Smooth muscle cell (in vitro differentiated cells): Measurements from ENCODE around the gene RIMKLB. TPM values are rescaled to one million over a fixed set of nuclear protein-coding genes. Genes with fewer than 3 reads are reported as not detected.
A peak's percentile ranks its signal among the peaks of the same experiment; 100 is the strongest.

ENCODE experiments used
- DNase-seq: peaks from one replicate; lab custom pipeline; 2025; ENCODE audit not compliant: unreplicated experiment; lab: John Stamatoyannopoulos, UW
- H2AFZ ChIP-seq: fragments of 200-600 bp; sonication (generic); 2 replicates; pipeline ENCODE4 v1.6.0; 2016; ENCODE audit warnings: antibody characterized with exemption, low read depth, mild to moderate bottlenecking
- H3F3A ChIP-seq: fragments of 200-600 bp; sonication (generic); 2 replicates; pipeline ENCODE4 v1.6.0; 2017; ENCODE audit warnings: antibody characterized with exemption, low read depth
- H3K27ac ChIP-seq: fragments of 200-600 bp; sonication (generic); 2 replicates; pipeline ENCODE4 v1.5.1; 2016; ENCODE audit warnings: low read depth, mild to moderate bottlenecking
- H3K27me3 ChIP-seq: fragments of 200-600 bp; sonication (generic); 2 replicates; pipeline ENCODE4 v1.6.1; 2016; ENCODE audit warnings: low read depth, mild to moderate bottlenecking
- H3K36me3 ChIP-seq: fragments of 200-600 bp; sonication (generic); 2 replicates; pipeline ENCODE4 v1.5.1; 2016; ENCODE audit warnings: low read depth
- H3K4me1 ChIP-seq: fragments of 200-600 bp; sonication (generic); 2 replicates; pipeline ENCODE4 v1.5.1; 2016; ENCODE audit warnings: low read depth
- H3K4me2 ChIP-seq: fragments of 200-600 bp; sonication (generic); 2 replicates; pipeline ENCODE4 v1.6.0; 2016; ENCODE audit warnings: mild to moderate bottlenecking
- H3K4me3 ChIP-seq: fragments of 200-600 bp; sonication (generic); 2 replicates; pipeline ENCODE4 v1.5.1; 2016; ENCODE audit warnings: mild to moderate bottlenecking
- H3K79me2 ChIP-seq: fragments of 200-600 bp; sonication (generic); 2 replicates; pipeline ENCODE4 v1.6.0; 2016; ENCODE audit warnings: low read depth, mild to moderate bottlenecking
- H3K9ac ChIP-seq: fragments of 200-600 bp; sonication (generic); 2 replicates; pipeline ENCODE4 v1.6.0; 2016; ENCODE audit warnings: low read depth
- H3K9me3 ChIP-seq: fragments of 200-600 bp; sonication (generic); replicated peaks from 2 replicates; pipeline ENCODE4 v1.5.1; 2016; ENCODE audit warnings: low read depth
- H4K20me1 ChIP-seq: fragments of 200-600 bp; sonication (generic); 2 replicates; pipeline ENCODE4 v1.6.0; 2016; ENCODE audit warnings: low read depth
- CTCF ChIP-seq: fragments of 200-600 bp; sonication (generic); IDR thresholded peaks from 2 replicates; pipeline ENCODE4 v1.5.1; 2017; ENCODE audit warnings: borderline replicate concordance, mild to moderate bottlenecking, antibody characterized with exemption; ENCODE audit not compliant: insufficient read depth, poor library complexity, severe bottlenecking
- WGBS: methylation state at CpG from one replicate; pipeline ENCODE4 v1.1.7; 2016; ENCODE audit warnings: low lambda C conversion rate; 5-methylcytosine and 5-hydroxymethylcytosine counted together
- polyA plus RNA-seq: library from polyadenylated mRNA; unstranded; fragments of >200 nt; fragmentation: Nextera tagmentation; extraction: Ambion mirVana; gene quantifications from 2 replicates; pipeline ENCODE4 v1.2.1, GENCODE V29; 2016
- total RNA-seq: library from RNA; depleted of rRNA; stranded (reverse); fragments of >200 nt; gene quantifications from 2 replicates; pipeline ENCODE4 v1.2.3, GENCODE V29; 2014

RIMKLB gene, protein sequence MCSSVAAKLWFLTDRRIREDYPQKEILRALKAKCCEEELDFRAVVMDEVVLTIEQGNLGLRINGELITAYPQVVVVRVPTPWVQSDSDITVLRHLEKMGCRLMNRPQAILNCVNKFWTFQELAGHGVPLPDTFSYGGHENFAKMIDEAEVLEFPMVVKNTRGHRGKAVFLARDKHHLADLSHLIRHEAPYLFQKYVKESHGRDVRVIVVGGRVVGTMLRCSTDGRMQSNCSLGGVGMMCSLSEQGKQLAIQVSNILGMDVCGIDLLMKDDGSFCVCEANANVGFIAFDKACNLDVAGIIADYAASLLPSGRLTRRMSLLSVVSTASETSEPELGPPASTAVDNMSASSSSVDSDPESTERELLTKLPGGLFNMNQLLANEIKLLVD
- total RNA-seq: 32.1 and 46.2 TPM in 2 replicates
- 11.9 and 20.7 TPM in 2 replicates for polyA plus RNA-seq

DNA sequence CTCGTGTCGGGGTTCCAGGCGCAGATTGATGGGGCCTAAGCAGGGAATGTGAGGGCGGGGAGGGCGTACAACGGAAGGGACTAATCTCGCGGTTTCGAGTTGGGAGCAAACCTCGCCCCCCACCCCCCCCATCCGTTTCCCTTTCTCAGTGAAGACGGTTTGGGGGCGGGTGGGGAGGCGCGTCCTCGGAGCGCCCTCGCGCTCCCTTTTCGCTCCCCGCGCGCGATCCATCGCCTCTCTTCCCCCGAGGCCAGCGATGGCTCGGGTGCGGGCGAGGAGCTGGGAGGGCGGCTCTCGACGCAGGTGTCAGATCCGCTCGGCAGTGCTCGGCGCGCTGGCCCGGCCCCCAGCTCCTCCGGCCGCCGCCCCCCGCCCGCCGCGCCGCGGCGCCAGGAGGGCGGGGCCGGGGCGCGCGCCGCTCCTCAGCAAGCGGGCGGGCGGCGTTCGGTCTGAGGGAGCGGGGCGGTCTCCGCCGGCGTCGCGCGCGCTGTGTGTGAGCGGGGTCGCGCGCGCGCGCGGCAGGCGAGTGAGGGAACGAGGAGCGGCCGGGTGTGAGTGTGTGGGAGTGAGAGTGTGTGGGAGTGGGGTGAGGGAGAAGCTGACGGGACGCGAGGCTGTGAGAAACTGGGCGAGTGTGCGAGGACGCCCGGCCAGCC lies at the start of gene RIMKLB:
Gene RIMKLB, plus strand, starts transcription at position 516 of the 656 bp plus-strand sequence. CDS start 15,876 bp downstream, outside the sequence.
- TF ChIP-seq CTCF: no peak
- Histone ChIP-seq H2AFZ (peak within 1 kb of the TSS; percentile 98), H3K4me3 (peak within 1 kb of the TSS; percentile 99), H3K27ac (peak within 1 kb of the TSS; percentile 94), H4K20me1 (peaks cover 39% of the 10 kb centered on the region), H3K4me2 (peak within 1 kb of the TSS; percentile 99), H3K36me3 (no peaks in the 10 kb centered on the region), H3K27me3 (no peaks in the 10 kb centered on the region), H3K9ac (peak within 1 kb of the TSS; percentile 99), H3F3A (peaks cover 14% of the 10 kb centered on the region), H3K79me2 (peaks cover 42% of the 10 kb centered on the region), H3K4me1 (peaks cover 30% of the 10 kb centered on the region), H3K9me3 (no peaks in the 10 kb centered on the region)
- 2% methylated on average over 18 of the region's 88 CpGs for WGBS
- DNase-seq: peak; percentile 57

DNA sequence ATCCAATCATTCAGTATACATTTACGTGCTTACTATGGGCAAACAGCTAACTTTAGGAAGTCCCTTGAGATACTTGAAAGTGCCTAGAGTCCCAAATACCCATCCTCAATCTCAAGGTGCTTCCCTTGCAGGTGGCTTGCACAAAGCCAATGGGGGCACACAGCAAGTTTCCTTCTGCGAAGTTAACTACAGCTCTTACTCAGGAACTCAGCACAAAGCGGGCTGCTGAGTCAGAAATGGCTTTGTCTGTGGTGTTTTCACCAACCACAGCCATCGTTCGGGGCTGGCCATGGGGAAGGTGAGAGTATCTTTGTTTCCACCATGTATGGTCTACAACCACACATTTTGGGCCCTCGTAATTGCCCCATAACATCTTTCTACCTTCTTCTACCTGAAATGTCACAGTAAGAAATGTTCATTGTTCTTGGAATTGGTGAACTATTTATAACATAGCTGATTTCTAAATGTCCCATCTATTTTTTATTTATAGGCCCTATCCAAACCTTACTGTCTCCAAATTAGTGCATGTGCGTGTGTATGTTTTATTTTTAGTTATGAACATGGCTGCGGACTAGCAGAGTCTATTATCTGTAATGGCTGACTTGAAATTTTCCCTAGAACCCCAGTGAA lies 49.1 kb upstream of the RIMKLB start:
- H3K9me3 ChIP-seq: no peaks in the 10 kb centered on the region
- no peaks in the 10 kb centered on the region for H3K79me2 ChIP-seq
- H3K4me2 ChIP-seq: no peak overlapping the region
- WGBS: 94% methylated on average over 8 of the region's 8 CpGs
- no peak overlapping the region for H3K4me3 ChIP-seq
- no peaks in the 10 kb centered on the region for H3K36me3 ChIP-seq
- no peak overlapping the region for H3K9ac ChIP-seq
- H3F3A ChIP-seq: no peaks in the 10 kb centered on the region
- H3K27ac ChIP-seq: no peak overlapping the region
- no peak for TF ChIP-seq CTCF
- H4K20me1 ChIP-seq: no peaks in the 10 kb centered on the region
- H2AFZ ChIP-seq: no peak overlapping the region
- no peak for DNase-seq
- no peaks in the 10 kb centered on the region for H3K27me3 ChIP-seq
- no peaks in the 10 kb centered on the region for H3K4me1 ChIP-seq

DNA sequence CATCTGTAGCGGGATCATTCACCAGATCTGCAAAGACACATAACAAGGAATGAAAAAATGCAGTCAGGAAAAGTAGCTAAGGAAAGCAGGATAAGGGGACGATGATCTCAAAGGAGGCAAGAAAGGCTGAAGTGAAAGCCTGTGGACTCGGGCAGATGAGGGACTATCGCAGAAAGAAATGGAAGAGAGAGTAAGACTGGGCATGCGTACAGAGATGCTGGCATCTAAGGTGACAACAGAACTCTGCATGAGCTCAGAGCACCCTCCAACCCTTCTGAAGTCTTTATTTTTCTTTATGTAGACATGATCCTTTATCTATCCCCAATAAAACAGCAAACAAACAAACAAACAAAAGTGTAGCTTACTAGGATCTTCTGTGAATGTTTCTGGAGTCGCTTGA lies 42.4 kb upstream of the RIMKLB start:
- WGBS: 82% methylated on average over 6 of the region's 6 CpGs
- Histone ChIP-seq H4K20me1 (no peaks in the 10 kb centered on the region), H3K9me3 (no peaks in the 10 kb centered on the region), H2AFZ (no peak overlapping the region), H3K4me3 (no peak overlapping the region), H3K4me2 (no peak overlapping the region), H3K27ac (no peak overlapping the region), H3K9ac (no peak overlapping the region), H3K36me3 (no peaks in the 10 kb centered on the region), H3K4me1 (peaks cover 8% of the 10 kb centered on the region), H3K79me2 (no peaks in the 10 kb centered on the region), H3K27me3 (no peaks in the 10 kb centered on the region), H3F3A (no peaks in the 10 kb centered on the region)
- no peak for TF ChIP-seq CTCF
- DNase-seq: no peak
